DND-41 (cell line): Measurements from ENCODE around the gene OLA1.

Experiments used
- ATAC-seq: fragments of 200-7000 bp; cut with Tn5 transposase; 3 replicates; pipeline ENCODE4 v1.9.1; 2021; ENCODE audit warnings: low read depth; ENCODE audit not compliant: insufficient read depth
- DNase-seq: peaks from one replicate; pipeline ENCODE4 v3.0.0-alpha.2; 2020
- H2AFZ ChIP-seq: 2 replicates; pipeline ENCODE4 v1.6.0; 2012; ENCODE audit warnings: low read depth, low read length
- H3K27ac ChIP-seq: 2 replicates; pipeline ENCODE4 v1.5.1; 2012; ENCODE audit warnings: low read length, inconsistent platforms
- H3K27me3 ChIP-seq: fragments of 200-600 bp; sonication (generic); 2 replicates; pipeline ENCODE4 v1.6.0; 2012; ENCODE audit warnings: low read length, mild to moderate bottlenecking, inconsistent platforms; ENCODE audit not compliant: insufficient read depth, poor library complexity
- H3K36me3 ChIP-seq: 2 replicates; pipeline ENCODE4 v1.5.1; 2012; ENCODE audit warnings: low read length, inconsistent platforms; ENCODE audit not compliant: insufficient read depth
- H3K4me1 ChIP-seq: 2 replicates; pipeline ENCODE4 v1.5.1; 2012; ENCODE audit warnings: mild to moderate bottlenecking, low read length; ENCODE audit not compliant: insufficient read depth
- H3K4me2 ChIP-seq: 2 replicates; pipeline ENCODE4 v1.6.0; 2012; ENCODE audit warnings: mild to moderate bottlenecking, moderate library complexity, low read length, inconsistent platforms; ENCODE audit not compliant: insufficient read depth
- H3K4me3 ChIP-seq, 2 experiments: fragments of 200-600 bp in 1 of 2; shearing (Covaris generic) in 1 of 2; 2 replicates each; pipeline ENCODE4 v1.5.1; 2012 to 2016; ENCODE audit warnings: inconsistent platforms in 2 of 2, low read length in 2 of 2, mild to moderate bottlenecking in 2 of 2, low read depth in 1 of 2, moderate library complexity in 1 of 2
- H3K79me2 ChIP-seq: 2 replicates; pipeline ENCODE4 v1.6.0; 2012; ENCODE audit warnings: low read length, inconsistent platforms; ENCODE audit not compliant: insufficient read depth
- H3K9ac ChIP-seq: 2 replicates; pipeline ENCODE4 v1.6.0; 2012; ENCODE audit warnings: low read depth, mild to moderate bottlenecking, inconsistent platforms, low read length, moderate library complexity
- H3K9me3 ChIP-seq: 2 replicates; pipeline ENCODE4 v1.5.1; 2012; ENCODE audit warnings: low read length, moderate library complexity, mild to moderate bottlenecking, inconsistent platforms; ENCODE audit not compliant: insufficient read depth, severe bottlenecking
- H4K20me1 ChIP-seq: 2 replicates; pipeline ENCODE4 v1.6.0; 2012; ENCODE audit warnings: low read length; ENCODE audit not compliant: insufficient read depth
- CTCF ChIP-seq: IDR thresholded peaks from 2 replicates; pipeline ENCODE4 v1.5.1; 2012; ENCODE audit warnings: borderline replicate concordance, low read length, moderate library complexity, mild to moderate bottlenecking; ENCODE audit not compliant: poor library complexity, severe bottlenecking; ENCODE audit errors: extremely low read depth
- EZH2 ChIP-seq: IDR thresholded peaks from 3 replicates; pipeline ENCODE4 v1.6.1; 2012; ENCODE audit warnings: borderline replicate concordance, low read depth, mild to moderate bottlenecking, moderate library complexity, low read length, inconsistent platforms; ENCODE audit not compliant: severe bottlenecking

OLA1 gene

GRCh38 chr2:174180165-174180724, 68.1 kb downstream of the OLA1 start:
- TF ChIP-seq CTCF (peak; percentile 12), EZH2 (no peak)
- Histone ChIP-seq H2AFZ (no peak overlapping the region), H3K36me3 (peaks cover 12% of the 10 kb centered on the region; the same call in 1 of the 2 replicates), H3K27ac (no peak overlapping the region), H3K4me3 (no peak overlapping the region), H3K4me1 (no peaks in the 10 kb centered on the region), H3K4me2 (no peak overlapping the region), H4K20me1 (peaks cover 9% of the 10 kb centered on the region; the same call in 1 of the 2 replicates), H3K79me2 (peaks cover 48% of the 10 kb centered on the region), H3K27me3 (no peaks in the 10 kb centered on the region), H3K9ac (no peak overlapping the region), H3K9me3 (peaks cover 15% of the 10 kb centered on the region)
- no peak for DNase-seq
- no peak; the same call in 2 of the 3 replicates for ATAC-seq

GRCh38 chr2:174177316-174177890, 70.9 kb downstream of the OLA1 start:
- Histone ChIP-seq H3K4me3 (no peak overlapping the region), H3K79me2 (peaks cover 40% of the 10 kb centered on the region), H3K36me3 (peaks cover 16% of the 10 kb centered on the region), H4K20me1 (no peaks in the 10 kb centered on the region), H3K27ac (no peak overlapping the region), H3K9ac (no peak overlapping the region), H3K4me2 (no peak overlapping the region), H2AFZ (no peak overlapping the region), H3K9me3 (peaks cover 21% of the 10 kb centered on the region), H3K4me1 (peaks cover 9% of the 10 kb centered on the region), H3K27me3 (no peaks in the 10 kb centered on the region)
- TF ChIP-seq CTCF (no peak), EZH2 (no peak)
- no peak for DNase-seq
- ATAC-seq: no peak

- DNase-seq (no peak), ATAC-seq (no peak)
- Histone ChIP-seq H2AFZ (no peak overlapping the region), H3K79me2 (peaks cover 45% of the 10 kb centered on the region), H3K4me2 (no peak overlapping the region), H3K27ac (no peak overlapping the region), H3K4me1 (peaks cover 13% of the 10 kb centered on the region), H4K20me1 (no peaks in the 10 kb centered on the region), H3K9ac (no peak overlapping the region), H3K36me3 (peaks cover 21% of the 10 kb centered on the region), H3K27me3 (no peaks in the 10 kb centered on the region), H3K4me3 (no peak overlapping the region), H3K9me3 (peaks cover 26% of the 10 kb centered on the region)
- no peak for TF ChIP-seq EZH2
- no peak for TF ChIP-seq CTCF
Measured at GRCh38 chr2:174176898-174177297, 71.4 kb downstream of the OLA1 start.
